ENCODE data around the gene OPA1.

- no peak for TF ChIP-seq YY1 (IDR thresholded peaks at IDR 0.05; ENCODE audit: insufficient read depth, insufficient read length)
- TF ChIP-seq ZNF274 (IDR thresholded peaks at IDR 0.05; ENCODE audit: low read depth, low read length), result no peak
Measured at GRCh38 chr3:193731656-193732055, 138.6 kb downstream of the OPA1 start.
